Rectal smooth muscle tissue (tissue), 1 donor: ENCODE data around the gene KIR2DL4.
"Not testable (repeated sequence)": the region's sequence is repeated elsewhere in the genome, so short reads cannot be mapped to it uniquely, and the experiment has no call there.

ENCODE experiments used
- H3K27ac ChIP-seq: one replicate; pipeline ENCODE4 v1.7.0; 2013; ENCODE audit warnings: low read depth, low read length, inconsistent platforms
- H3K27me3 ChIP-seq: one replicate; pipeline ENCODE4 v1.7.0; 2013; ENCODE audit warnings: low read length; ENCODE audit not compliant: control insufficient read depth, insufficient read depth
- H3K36me3 ChIP-seq: one replicate; pipeline ENCODE4 v1.7.0; 2013; ENCODE audit warnings: low read length; ENCODE audit not compliant: control insufficient read depth, insufficient read depth
- H3K4me1 ChIP-seq: one replicate; pipeline ENCODE4 v1.7.0; 2013; ENCODE audit warnings: low read length; ENCODE audit not compliant: control insufficient read depth, insufficient read depth
- H3K4me3 ChIP-seq: one replicate; pipeline ENCODE4 v1.7.0; 2013; ENCODE audit warnings: low read length
- H3K9ac ChIP-seq: one replicate; pipeline ENCODE4 v1.7.0; 2013; ENCODE audit warnings: low read length

The KIR2DL4 gene

DNA sequence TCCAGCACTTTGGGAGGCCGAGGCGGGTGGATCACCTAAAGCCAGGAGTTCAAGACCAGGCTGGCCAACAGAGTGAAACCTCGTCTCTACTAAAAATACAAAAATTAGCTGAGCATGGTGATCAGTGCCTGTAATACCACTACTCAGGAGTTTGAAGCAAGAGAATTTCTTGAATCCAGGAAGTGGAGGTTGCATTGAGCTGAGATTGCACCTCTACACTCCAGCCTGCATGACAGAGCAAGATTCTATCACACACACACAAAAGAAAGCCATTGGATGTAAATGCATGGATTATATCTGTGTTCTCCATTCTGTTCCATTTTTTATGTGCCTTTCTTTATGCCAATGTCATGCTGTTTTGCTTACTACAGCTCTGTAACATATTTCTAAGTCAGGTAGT, 55.1 kb downstream of the KIR2DL4 start:
- not testable (repeated sequence) for H3K4me1 ChIP-seq, H3K27ac ChIP-seq, H3K27me3 ChIP-seq, H3K9ac ChIP-seq, H3K36me3 ChIP-seq, H3K4me3 ChIP-seq

DNA sequence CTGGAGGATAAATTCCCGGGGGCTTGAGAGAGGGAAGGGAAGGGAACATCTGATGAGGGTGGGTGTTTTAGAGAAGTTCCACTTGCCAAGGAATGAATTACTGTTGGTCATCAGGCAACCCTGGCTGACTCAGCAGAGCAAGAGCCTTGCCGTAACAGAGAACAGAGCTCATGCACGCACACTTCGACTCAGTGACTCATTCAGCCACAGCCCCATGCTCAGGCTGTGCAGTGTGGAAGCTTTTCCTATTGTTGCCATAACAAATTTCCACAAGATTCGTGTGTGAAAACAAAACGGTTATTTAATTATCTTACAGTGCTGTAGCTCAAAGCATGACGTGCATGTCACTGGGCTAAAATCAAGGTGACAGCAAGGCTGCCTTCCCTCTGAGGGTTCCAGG, 56.0 kb downstream of the KIR2DL4 start:
- not testable (repeated sequence) for H3K27ac ChIP-seq, H3K36me3 ChIP-seq, H3K4me1 ChIP-seq, H3K27me3 ChIP-seq, H3K4me3 ChIP-seq, H3K9ac ChIP-seq

DNA sequence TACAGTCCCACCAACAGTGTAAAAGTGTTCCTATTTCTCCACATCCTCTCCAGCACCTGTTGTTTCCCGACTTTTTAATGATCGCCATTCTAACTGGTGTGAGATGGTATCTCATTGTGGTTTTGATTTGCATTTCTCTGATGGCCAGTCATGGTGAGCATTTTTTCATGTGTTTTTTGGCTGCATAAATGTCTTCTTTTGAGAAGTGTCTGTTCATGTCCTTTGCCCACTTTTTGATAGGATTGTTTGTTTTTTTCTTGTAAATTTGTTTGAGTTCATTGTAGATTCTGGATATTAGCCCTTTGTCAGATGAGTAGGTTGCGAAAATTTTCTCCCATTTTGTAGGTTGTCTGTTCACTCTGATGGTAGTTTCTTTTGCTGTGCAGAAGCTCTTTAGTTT, 60.0 kb downstream of the KIR2DL4 start:
- H3K27ac ChIP-seq, H3K4me3 ChIP-seq, H3K4me1 ChIP-seq, H3K27me3 ChIP-seq, H3K36me3 ChIP-seq, H3K9ac ChIP-seq: not testable (repeated sequence)
